ENCODE data around the gene DCTPP1. TPM values are rescaled to one million over a fixed set of nuclear protein-coding genes. Genes with fewer than 3 reads are reported as not detected.

Gene DCTPP1
- total and polyA plus RNA-seq, 2 of the 13 experiments (the other 11 are each of a cell fraction or from before 2014, with no cell fraction given) = 54.8 to 74.4 TPM

DNA sequence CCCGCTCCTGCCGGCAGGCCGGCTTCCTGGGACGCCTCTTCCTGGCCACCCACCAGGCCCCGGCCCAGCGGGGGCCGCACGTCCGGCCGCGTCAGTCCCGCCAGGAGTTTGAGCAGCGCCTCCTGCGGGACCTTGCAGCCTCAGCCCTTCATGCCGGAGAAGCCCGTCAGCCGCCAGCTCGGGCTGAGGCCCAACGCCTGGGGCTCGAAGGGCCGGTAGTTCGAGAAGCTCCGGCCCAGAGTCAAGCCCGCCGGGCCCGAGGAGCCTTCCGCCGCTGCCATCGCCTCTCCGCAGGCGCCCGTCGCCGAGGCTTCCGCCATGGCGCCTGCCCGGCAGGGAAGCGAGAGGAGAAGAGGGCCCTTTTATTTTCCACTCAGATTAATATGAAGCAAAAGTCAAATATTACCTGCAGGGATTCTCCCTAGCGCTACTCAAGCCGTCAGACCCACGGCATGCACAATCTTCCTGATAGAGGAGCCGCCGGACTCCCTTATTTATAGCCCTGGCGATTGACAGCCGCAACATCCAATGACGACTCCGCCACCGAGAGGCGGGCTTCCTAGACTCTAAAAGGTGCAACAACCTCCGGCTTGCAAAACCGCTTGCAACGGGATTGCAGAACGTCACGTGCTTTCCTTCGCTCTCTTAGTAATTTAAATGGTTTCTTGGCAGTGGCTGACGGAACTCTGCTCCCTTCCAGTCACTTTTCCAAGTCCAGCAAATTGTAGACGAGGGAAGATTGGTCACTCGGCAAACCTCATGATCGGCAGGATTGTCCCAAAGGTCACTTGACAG, 15.8 kb upstream of the DCTPP1 start, which contains the start of gene SEPHS2 (continued):
- no peak for TF ChIP-seq ZNF766 (CRISPR knock-in tag; IDR thresholded peaks at IDR 0.05; ENCODE audit: borderline replicate concordance)
- TF ChIP-seq, protein P1, sequence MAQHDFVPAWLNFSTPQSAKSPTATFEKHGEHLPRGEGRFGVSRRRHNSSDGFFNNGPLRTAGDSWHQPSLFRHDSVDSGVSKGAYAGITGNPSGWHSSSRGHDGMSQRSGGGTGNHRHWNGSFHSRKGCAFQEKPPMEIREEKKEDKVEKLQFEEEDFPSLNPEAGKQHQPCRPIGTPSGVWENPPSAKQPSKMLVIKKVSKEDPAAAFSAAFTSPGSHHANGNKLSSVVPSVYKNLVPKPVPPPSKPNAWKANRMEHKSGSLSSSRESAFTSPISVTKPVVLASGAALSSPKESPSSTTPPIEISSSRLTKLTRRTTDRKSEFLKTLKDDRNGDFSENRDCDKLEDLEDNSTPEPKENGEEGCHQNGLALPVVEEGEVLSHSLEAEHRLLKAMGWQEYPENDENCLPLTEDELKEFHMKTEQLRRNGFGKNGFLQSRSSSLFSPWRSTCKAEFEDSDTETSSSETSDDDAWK (CRISPR knock-in tag; IDR thresholded peaks at IDR 0.05) = no peak
- TF ChIP-seq, protein P2, sequence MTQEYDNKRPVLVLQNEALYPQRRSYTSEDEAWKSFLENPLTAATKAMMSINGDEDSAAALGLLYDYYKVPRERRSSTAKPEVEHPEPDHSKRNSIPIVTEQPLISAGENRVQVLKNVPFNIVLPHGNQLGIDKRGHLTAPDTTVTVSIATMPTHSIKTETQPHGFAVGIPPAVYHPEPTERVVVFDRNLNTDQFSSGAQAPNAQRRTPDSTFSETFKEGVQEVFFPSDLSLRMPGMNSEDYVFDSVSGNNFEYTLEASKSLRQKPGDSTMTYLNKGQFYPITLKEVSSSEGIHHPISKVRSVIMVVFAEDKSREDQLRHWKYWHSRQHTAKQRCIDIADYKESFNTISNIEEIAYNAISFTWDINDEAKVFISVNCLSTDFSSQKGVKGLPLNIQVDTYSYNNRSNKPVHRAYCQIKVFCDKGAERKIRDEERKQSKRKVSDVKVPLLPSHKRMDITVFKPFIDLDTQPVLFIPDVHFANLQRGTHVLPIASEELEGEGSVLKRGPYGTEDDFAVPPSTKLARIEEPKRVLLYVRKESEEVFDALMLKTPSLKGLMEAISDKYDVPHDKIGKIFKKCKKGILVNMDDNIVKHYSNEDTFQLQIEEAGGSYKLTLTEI (CRISPR knock-in tag; conservative IDR thresholded peaks at IDR 0.05) = no peak
- peak; percentile 84; the same call in 1 of the 2 replicates for TF ChIP-seq MEF2D (CRISPR knock-in tag; IDR thresholded peaks at IDR 0.05)
- TF ChIP-seq, protein P3, sequence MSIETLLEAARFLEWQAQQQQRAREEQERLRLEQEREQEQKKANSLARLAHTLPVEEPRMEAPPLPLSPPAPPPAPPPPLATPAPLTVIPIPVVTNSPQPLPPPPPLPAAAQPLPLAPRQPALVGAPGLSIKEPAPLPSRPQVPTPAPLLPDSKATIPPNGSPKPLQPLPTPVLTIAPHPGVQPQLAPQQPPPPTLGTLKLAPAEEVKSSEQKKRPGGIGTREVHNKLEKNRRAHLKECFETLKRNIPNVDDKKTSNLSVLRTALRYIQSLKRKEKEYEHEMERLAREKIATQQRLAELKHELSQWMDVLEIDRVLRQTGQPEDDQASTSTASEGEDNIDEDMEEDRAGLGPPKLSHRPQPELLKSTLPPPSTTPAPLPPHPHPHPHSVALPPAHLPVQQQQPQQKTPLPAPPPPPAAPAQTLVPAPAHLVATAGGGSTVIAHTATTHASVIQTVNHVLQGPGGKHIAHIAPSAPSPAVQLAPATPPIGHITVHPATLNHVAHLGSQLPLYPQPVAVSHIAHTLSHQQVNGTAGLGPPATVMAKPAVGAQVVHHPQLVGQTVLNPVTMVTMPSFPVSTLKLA (IDR thresholded peaks at IDR 0.05) = peak; percentile 58
- TF ChIP-seq, protein P4, sequence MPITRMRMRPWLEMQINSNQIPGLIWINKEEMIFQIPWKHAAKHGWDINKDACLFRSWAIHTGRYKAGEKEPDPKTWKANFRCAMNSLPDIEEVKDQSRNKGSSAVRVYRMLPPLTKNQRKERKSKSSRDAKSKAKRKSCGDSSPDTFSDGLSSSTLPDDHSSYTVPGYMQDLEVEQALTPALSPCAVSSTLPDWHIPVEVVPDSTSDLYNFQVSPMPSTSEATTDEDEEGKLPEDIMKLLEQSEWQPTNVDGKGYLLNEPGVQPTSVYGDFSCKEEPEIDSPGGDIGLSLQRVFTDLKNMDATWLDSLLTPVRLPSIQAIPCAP (CRISPR knock-in tag; IDR thresholded peaks at IDR 0.05; ENCODE audit: low read depth) = no peak
- TF ChIP-seq HDAC2 (CRISPR knock-in tag; IDR thresholded peaks at IDR 0.05) = peak; percentile 58; the same call in 1 of the 2 replicates
- TF ChIP-seq AGO1 (IDR thresholded peaks at IDR 0.05; ENCODE audit: low read depth, low read length, poor library complexity, severe bottlenecking) = peak; percentile 37
- no peak for TF ChIP-seq ZNF530 (CRISPR knock-in tag; IDR thresholded peaks at IDR 0.05; ENCODE audit: low read depth)
- TF ChIP-seq, protein P5, sequence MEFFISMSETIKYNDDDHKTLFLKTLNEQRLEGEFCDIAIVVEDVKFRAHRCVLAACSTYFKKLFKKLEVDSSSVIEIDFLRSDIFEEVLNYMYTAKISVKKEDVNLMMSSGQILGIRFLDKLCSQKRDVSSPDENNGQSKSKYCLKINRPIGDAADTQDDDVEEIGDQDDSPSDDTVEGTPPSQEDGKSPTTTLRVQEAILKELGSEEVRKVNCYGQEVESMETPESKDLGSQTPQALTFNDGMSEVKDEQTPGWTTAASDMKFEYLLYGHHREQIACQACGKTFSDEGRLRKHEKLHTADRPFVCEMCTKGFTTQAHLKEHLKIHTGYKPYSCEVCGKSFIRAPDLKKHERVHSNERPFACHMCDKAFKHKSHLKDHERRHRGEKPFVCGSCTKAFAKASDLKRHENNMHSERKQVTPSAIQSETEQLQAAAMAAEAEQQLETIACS (CRISPR knock-in tag; IDR thresholded peaks at IDR 0.05) = no peak
- peak; percentile 22; the same call in 1 of the 2 replicates for TF ChIP-seq ZNF644 (CRISPR knock-in tag; IDR thresholded peaks at IDR 0.05; ENCODE audit: low read depth)
- TF ChIP-seq SRY (CRISPR knock-in tag; IDR thresholded peaks at IDR 0.05) = peak; percentile 17; the same call in 1 of the 2 replicates
- peak; percentile 72 for TF ChIP-seq HES4 (CRISPR knock-in tag; IDR thresholded peaks at IDR 0.05; ENCODE audit: borderline replicate concordance)
- TF ChIP-seq, protein P6, sequence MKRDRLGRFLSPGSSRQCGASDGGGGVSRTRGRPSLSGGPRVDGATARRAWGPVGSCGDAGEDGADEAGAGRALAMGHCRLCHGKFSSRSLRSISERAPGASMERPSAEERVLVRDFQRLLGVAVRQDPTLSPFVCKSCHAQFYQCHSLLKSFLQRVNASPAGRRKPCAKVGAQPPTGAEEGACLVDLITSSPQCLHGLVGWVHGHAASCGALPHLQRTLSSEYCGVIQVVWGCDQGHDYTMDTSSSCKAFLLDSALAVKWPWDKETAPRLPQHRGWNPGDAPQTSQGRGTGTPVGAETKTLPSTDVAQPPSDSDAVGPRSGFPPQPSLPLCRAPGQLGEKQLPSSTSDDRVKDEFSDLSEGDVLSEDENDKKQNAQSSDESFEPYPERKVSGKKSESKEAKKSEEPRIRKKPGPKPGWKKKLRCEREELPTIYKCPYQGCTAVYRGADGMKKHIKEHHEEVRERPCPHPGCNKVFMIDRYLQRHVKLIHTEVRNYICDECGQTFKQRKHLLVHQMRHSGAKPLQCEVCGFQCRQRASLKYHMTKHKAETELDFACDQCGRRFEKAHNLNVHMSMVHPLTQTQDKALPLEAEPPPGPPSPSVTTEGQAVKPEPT (CRISPR knock-in tag; IDR thresholded peaks at IDR 0.05; ENCODE audit: low read depth) = 0 out of 2 replicates have a peak, but pooled peaks have one; percentile 18
- TF ChIP-seq, protein P7, sequence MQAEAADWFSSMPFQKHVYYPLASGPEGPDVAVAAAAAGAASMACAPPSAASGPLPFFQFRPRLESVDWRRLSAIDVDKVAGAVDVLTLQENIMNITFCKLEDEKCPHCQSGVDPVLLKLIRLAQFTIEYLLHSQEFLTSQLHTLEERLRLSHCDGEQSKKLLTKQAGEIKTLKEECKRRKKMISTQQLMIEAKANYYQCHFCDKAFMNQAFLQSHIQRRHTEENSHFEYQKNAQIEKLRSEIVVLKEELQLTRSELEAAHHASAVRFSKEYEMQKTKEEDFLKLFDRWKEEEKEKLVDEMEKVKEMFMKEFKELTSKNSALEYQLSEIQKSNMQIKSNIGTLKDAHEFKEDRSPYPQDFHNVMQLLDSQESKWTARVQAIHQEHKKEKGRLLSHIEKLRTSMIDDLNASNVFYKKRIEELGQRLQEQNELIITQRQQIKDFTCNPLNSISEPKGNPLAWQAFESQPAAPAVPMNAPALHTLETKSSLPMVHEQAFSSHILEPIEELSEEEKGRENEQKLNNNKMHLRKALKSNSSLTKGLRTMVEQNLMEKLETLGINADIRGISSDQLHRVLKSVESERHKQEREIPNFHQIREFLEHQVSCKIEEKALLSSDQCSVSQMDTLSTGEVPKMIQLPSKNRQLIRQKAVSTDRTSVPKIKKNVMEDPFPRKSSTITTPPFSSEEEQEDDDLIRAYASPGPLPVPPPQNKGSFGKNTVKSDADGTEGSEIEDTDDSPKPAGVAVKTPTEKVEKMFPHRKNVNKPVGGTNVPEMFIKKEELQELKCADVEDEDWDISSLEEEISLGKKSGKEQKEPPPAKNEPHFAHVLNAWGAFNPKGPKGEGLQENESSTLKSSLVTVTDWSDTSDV (CRISPR knock-in tag; IDR thresholded peaks at IDR 0.05) = peak; percentile 46; the same call in 1 of the 2 replicates

Measured in HepG2 (cell line).